ENCODE data around the gene RBP2. TPM values are rescaled to one million over a fixed set of nuclear protein-coding genes. Genes with fewer than 3 reads are reported as not detected.

The RBP2 gene
- total RNA-seq, 1 donor from 2014 or later: not detected

DNA sequence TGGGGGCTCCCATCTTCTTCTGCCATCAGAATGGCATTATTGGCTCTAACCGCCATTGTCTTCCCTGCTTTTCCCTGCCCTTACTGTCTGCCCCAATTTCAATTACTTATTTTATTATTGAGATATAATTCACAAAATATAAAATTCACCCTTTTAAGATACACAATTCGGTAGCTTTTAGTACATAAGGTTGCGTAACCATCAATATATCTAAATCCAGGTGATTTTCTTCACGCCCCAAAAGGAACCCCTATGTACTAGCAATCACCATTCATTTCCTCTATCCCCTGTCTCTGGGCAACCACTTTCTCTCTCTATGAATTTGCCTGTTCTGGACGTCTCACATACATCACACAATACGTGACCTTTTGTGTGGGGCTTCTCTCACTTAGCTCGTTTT is 18.0 kb downstream of the RBP2 start:
- Histone ChIP-seq H3K4me1 (no peaks in the 10 kb centered on the region), H3K9ac (no peak overlapping the region), H3K27ac (no peak overlapping the region), H3K4me3 (no peak overlapping the region), H3K4me2 (no peak overlapping the region), H2AFZ (replicated peaks) (no peak overlapping the region), H3K27me3 (no peaks in the 10 kb centered on the region), H4K20me1 (ENCODE audit: low read depth) (no peaks in the 10 kb centered on the region), H3K9me3 (ENCODE audit: low read depth) (no peaks in the 10 kb centered on the region), H3K36me3 (no peaks in the 10 kb centered on the region), H3K79me2 (ENCODE audit: low read depth) (no peaks in the 10 kb centered on the region), H3F3A (ENCODE audit: low read depth) (no peaks in the 10 kb centered on the region)
- no peaks in the 10 kb centered on the region for H3K9me3 Mint-ChIP-seq
- peaks cover 2% of the 10 kb centered on the region for H3K27me3 Mint-ChIP-seq (ENCODE audit: insufficient read depth, low read depth)
- H3K4me1 Mint-ChIP-seq: no peaks in the 10 kb centered on the region
- TF ChIP-seq, protein P1, sequence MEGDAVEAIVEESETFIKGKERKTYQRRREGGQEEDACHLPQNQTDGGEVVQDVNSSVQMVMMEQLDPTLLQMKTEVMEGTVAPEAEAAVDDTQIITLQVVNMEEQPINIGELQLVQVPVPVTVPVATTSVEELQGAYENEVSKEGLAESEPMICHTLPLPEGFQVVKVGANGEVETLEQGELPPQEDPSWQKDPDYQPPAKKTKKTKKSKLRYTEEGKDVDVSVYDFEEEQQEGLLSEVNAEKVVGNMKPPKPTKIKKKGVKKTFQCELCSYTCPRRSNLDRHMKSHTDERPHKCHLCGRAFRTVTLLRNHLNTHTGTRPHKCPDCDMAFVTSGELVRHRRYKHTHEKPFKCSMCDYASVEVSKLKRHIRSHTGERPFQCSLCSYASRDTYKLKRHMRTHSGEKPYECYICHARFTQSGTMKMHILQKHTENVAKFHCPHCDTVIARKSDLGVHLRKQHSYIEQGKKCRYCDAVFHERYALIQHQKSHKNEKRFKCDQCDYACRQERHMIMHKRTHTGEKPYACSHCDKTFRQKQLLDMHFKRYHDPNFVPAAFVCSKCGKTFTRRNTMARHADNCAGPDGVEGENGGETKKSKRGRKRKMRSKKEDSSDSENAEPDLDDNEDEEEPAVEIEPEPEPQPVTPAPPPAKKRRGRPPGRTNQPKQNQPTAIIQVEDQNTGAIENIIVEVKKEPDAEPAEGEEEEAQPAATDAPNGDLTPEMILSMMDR (IDR thresholded peaks at IDR 0.05): no peak
- no peak for TF ChIP-seq EZH2phosphoT487 (IDR thresholded peaks at IDR 0.05)
- TF ChIP-seq EZH2 (IDR thresholded peaks at IDR 0.05): no peak
- H3K36me3 Mint-ChIP-seq: peaks cover 3% of the 10 kb centered on the region
- H3K4me3 Mint-ChIP-seq: no peak overlapping the region
- no peak for DNase-seq (ENCODE audit: low spot score)
- no peak overlapping the region for H3K27ac Mint-ChIP-seq

DNA sequence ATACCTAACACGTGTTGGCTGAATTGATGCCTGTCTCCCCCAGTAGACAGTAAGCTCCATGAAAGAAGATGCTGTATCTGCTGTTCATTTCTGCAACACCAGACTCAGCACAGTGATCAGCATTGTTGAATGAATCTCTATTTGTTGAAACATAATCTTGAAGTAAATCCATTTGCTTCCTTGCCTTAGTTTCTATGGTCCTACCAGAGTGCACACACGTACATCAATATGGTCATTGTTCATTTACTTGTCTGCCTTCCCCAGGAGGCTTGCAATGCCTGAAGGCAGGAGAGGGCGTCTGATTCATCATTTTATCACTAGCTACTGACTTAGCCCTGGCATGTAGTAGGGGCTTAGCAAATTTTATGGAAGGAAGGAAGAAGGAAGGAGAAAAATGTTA is 19.2 kb downstream of the RBP2 start:
- Histone ChIP-seq H2AFZ (replicated peaks) (no peak overlapping the region), H3K4me3 (no peak overlapping the region), H3K4me1 (no peaks in the 10 kb centered on the region), H3K4me2 (no peak overlapping the region), H3K27me3 (no peaks in the 10 kb centered on the region), H3F3A (ENCODE audit: low read depth) (no peaks in the 10 kb centered on the region), H3K9me3 (ENCODE audit: low read depth) (no peaks in the 10 kb centered on the region), H3K27ac (no peak overlapping the region), H3K9ac (no peak overlapping the region), H3K79me2 (ENCODE audit: low read depth) (no peaks in the 10 kb centered on the region), H3K36me3 (no peaks in the 10 kb centered on the region), H4K20me1 (ENCODE audit: low read depth) (no peaks in the 10 kb centered on the region)
- H3K36me3 Mint-ChIP-seq: peaks cover 3% of the 10 kb centered on the region
- no peak for DNase-seq (ENCODE audit: low spot score)
- no peak overlapping the region for H3K4me3 Mint-ChIP-seq
- H3K9me3 Mint-ChIP-seq: no peaks in the 10 kb centered on the region
- no peaks in the 10 kb centered on the region for H3K4me1 Mint-ChIP-seq
- peaks cover 2% of the 10 kb centered on the region for H3K27me3 Mint-ChIP-seq (ENCODE audit: insufficient read depth, low read depth)
- no peak for TF ChIP-seq EZH2 (IDR thresholded peaks at IDR 0.05)
- TF ChIP-seq EZH2phosphoT487 (IDR thresholded peaks at IDR 0.05): no peak
- TF ChIP-seq, protein P1 (IDR thresholded peaks at IDR 0.05): no peak
- no peak overlapping the region for H3K27ac Mint-ChIP-seq

DNA sequence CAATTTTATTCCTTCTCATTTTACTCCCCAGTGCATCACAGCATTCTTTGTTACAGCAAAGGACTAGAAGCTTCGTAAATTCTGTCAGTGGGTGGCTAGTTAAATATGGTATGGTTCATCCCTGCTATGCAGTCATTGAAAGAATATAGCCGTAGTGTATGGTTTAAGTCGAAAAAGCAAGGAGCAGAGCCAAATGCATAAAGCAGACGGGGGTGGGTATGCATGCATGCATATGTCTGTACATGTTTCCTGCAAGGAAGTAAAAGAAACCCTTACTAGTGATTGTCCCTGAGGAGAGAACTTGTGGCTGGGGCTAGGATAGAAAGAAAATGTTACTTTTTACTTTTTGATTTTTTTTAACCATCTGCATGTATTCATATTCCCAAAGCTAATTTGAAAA is 19.9 kb downstream of the RBP2 start:
- H3K4me2 ChIP-seq: no peak overlapping the region
- H3K9me3 Mint-ChIP-seq: no peaks in the 10 kb centered on the region
- no peak overlapping the region for H3K4me3 Mint-ChIP-seq
- peaks cover 2% of the 10 kb centered on the region for H3K27me3 Mint-ChIP-seq (ENCODE audit: insufficient read depth, low read depth)
- peaks cover 3% of the 10 kb centered on the region for H3K36me3 Mint-ChIP-seq
- H3K4me1 Mint-ChIP-seq: no peaks in the 10 kb centered on the region
- H3K9me3 ChIP-seq (ENCODE audit: low read depth): no peaks in the 10 kb centered on the region
- H3K27ac ChIP-seq: no peak overlapping the region
- H4K20me1 ChIP-seq (ENCODE audit: low read depth): no peaks in the 10 kb centered on the region
- no peak overlapping the region for H2AFZ ChIP-seq (replicated peaks)
- H3K36me3 ChIP-seq: no peaks in the 10 kb centered on the region
- no peak overlapping the region for H3K9ac ChIP-seq
- TF ChIP-seq, protein P1 (IDR thresholded peaks at IDR 0.05): no peak
- TF ChIP-seq EZH2phosphoT487 (IDR thresholded peaks at IDR 0.05) (no peak), EZH2 (IDR thresholded peaks at IDR 0.05) (no peak)
- DNase-seq (ENCODE audit: low spot score): no peak
- no peak overlapping the region for H3K4me3 ChIP-seq
- H3K79me2 ChIP-seq (ENCODE audit: low read depth): no peaks in the 10 kb centered on the region
- no peak overlapping the region for H3K27ac Mint-ChIP-seq
- no peaks in the 10 kb centered on the region for H3K27me3 ChIP-seq
- no peaks in the 10 kb centered on the region for H3F3A ChIP-seq (ENCODE audit: low read depth)
- no peaks in the 10 kb centered on the region for H3K4me1 ChIP-seq
